Naive thymus-derived CD4-positive, alpha-beta T cell (primary cell): ENCODE data around the gene CRKL. TPM values are rescaled to one million over a fixed set of nuclear protein-coding genes. Genes with fewer than 3 reads are reported as not detected.

Source experiments
- ATAC-seq: fragments of 150-1000 bp; cut with Tn5 transposase; 2 replicates; pipeline ENCODE4 v1.10.0; 2021; ENCODE audit warnings: mild to moderate bottlenecking, moderate library complexity
- CTCF ChIA-PET: fragments of 350-600 bp; sonication (Branson Sonifier 250); formaldehyde crosslinking; loops from one replicate; lab custom pipeline; 2021; ENCODE audit warnings: antibody characterized with exemption; lab: Charles Lee
- POLR2A ChIA-PET: fragments of 350-600 bp; sonication (Branson Sonifier 250); formaldehyde crosslinking; loops from one replicate; lab custom pipeline; 2021; ENCODE audit warnings: antibody characterized with exemption, inconsistent platforms; lab: Charles Lee
- DNase-seq, 9 donors: peaks; one replicate each; pipeline versions ENCODE4 v3.0.0 to v3.0.0-alpha.2; 2020 to 2022; ENCODE audit warnings: mixed read lengths in 1 of 9
- H3K27ac ChIP-seq: one replicate; pipeline ENCODE4 v1.7.0; 2013; ENCODE audit warnings: mild to moderate bottlenecking, low read depth, low read length, moderate library complexity
- H3K27me3 ChIP-seq, 2 donors: one replicate each; pipeline ENCODE4 v1.7.0; 2013; ENCODE audit warnings: low read length in 2 of 2, mild to moderate bottlenecking in 2 of 2, moderate library complexity in 2 of 2; ENCODE audit not compliant: control insufficient read depth in 2 of 2, insufficient read depth in 2 of 2
- H3K36me3 ChIP-seq, 3 experiments: 1 replicate in 2 of 3; 2 replicates in 1 of 3; pipeline ENCODE4 v1.7.0; 2013; ENCODE audit warnings: low read length in 3 of 3, mild to moderate bottlenecking in 3 of 3, moderate library complexity in 1 of 3; ENCODE audit not compliant: insufficient read depth in 3 of 3, control insufficient read depth in 2 of 3
- H3K4me1 ChIP-seq, 2 donors: one replicate each; pipeline ENCODE4 v1.7.0; 2013; ENCODE audit warnings: low read length in 2 of 2, mild to moderate bottlenecking in 2 of 2, moderate library complexity in 1 of 2; ENCODE audit not compliant: control insufficient read depth in 2 of 2, insufficient read depth in 2 of 2
- H3K4me3 ChIP-seq: 2 replicates; pipeline ENCODE4 v1.7.0; 2013; ENCODE audit warnings: mild to moderate bottlenecking, low read length
- H3K9me3 ChIP-seq, 3 experiments: 1 replicate in 2 of 3; 2 replicates in 1 of 3; pipeline ENCODE4 v1.7.0; 2013; ENCODE audit warnings: low read length in 3 of 3; ENCODE audit not compliant: control insufficient read depth in 2 of 3
- H3K27ac Mint-ChIP-seq, 9 donors: one replicate each; pipeline ENCODE4 v1.8.0; 2020 to 2022; ENCODE audit warnings: mixed read lengths in 9 of 9, mild to moderate bottlenecking in 8 of 9, moderate library complexity in 5 of 9, inconsistent platforms in 2 of 9
- H3K27me3 Mint-ChIP-seq, 5 donors: one replicate each; pipeline ENCODE4 v1.8.0; 2021 to 2022; ENCODE audit warnings: mixed read lengths in 5 of 5, mild to moderate bottlenecking in 1 of 5
- H3K36me3 Mint-ChIP-seq, 5 donors: one replicate each; pipeline ENCODE4 v1.8.0; 2020 to 2022; ENCODE audit warnings: mixed read lengths in 5 of 5, mild to moderate bottlenecking in 3 of 5, inconsistent platforms in 1 of 5
- H3K4me1 Mint-ChIP-seq, 7 donors: one replicate each; pipeline ENCODE4 v1.8.0; 2020 to 2022; ENCODE audit warnings: mixed read lengths in 7 of 7, mild to moderate bottlenecking in 3 of 7, inconsistent platforms in 1 of 7
- H3K4me3 Mint-ChIP-seq, 10 donors: one replicate each; pipeline ENCODE4 v1.8.0; 2020 to 2022; ENCODE audit warnings: mild to moderate bottlenecking in 10 of 10, mixed read lengths in 10 of 10, moderate library complexity in 6 of 10, inconsistent platforms in 2 of 10
- H3K9me3 Mint-ChIP-seq, 11 donors: one replicate each; pipeline ENCODE4 v1.8.0; 2020 to 2022; ENCODE audit warnings: mixed read lengths in 11 of 11, mild to moderate bottlenecking in 4 of 11, inconsistent platforms in 1 of 11, moderate library complexity in 1 of 11
- intact Hi-C, 2 donors: fragments of 100-400 bp; cut with micrococcal nuclease; formaldehyde crosslinking; loops; one replicate each; pipeline ENCODE4 v1.15.1; 2023
- polyA plus RNA-seq, 2 donors: library from polyadenylated mRNA; unstranded; fragments of 300-500 nt; fragmentation: Illumina TruSeq; gene quantifications; one replicate each; pipeline ENCODE4 v1.2.3, GENCODE V29; 2021
- total RNA-seq, 6 experiments: library from RNA in 5 of 6; stranded (reverse) in 5 of 6; gene quantifications; 1 replicate in 5 of 6; 2 replicates in 1 of 6; pipeline ENCODE4 v1.2.3 and lab custom pipeline; 2021 to 2026

Gene CRKL
- total and polyA plus RNA-seq, 7 experiments from 2014 or later: 38.9 to 82.7 (median 65.8) TPM

DNA sequence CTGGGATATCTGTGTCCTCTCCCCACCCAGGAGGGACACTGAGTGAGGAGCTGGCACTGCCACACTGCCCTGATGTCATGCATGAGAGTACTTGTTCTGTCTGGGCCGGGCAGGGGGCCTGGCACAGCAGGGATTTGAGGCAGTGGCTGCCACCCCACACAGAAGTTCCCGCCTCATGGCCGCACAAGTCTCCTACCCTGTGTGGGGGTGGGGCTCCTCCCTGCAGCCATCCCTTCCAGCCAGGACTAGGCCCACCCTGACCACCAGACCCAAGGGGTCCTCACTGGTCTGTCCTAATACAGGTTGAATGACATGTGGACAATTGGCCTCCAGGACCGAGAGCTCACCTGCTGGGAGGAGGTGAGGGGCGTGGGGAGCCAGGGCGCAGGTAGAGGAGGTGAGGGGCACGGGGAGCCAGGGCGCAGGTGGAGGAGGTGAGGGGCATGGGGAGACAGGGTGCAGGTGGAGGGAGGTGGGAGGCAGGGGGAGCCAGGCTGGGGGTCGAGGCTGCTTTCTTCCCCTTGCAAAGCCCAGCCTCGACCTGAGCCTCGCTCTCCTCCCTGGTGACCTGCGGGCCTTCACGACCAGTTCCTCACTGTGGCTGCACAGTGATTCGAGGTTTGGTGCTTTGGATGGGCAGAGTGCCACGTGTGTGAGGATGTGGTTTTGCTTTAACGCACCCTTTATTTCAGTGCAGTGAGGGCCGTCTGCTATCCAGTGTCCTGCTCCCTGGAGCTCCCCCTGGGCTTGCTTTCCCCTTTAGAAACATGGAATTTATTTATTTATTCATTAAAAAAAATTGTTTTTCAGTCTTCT, 72.3 kb downstream of the CRKL start:
- DNase-seq (no peak), ATAC-seq (no peak)
- H3K27me3 Mint-ChIP-seq: no peaks in the 10 kb centered on the region
- POLR2A ChIA-PET: interaction anchor here (1.7 to 2.7 kb wide), 2 partner anchors 7 to 13 kb away, joined by 8 to 21 read pairs; partner anchors contain the start of genes LZTR1 and THAP7
- CTCF ChIA-PET: no interaction called here
- no peak overlapping the region for H3K4me3 Mint-ChIP-seq
- no peaks in the 10 kb centered on the region for H3K27me3 ChIP-seq
- no peak overlapping the region for H3K27ac ChIP-seq
- H3K4me1 ChIP-seq: peaks cover 0 to 5% of the 10 kb centered on the region in 2 donors
- H3K36me3 Mint-ChIP-seq: peaks cover 0 to 12% (median 5%) of the 10 kb centered on the region in 5 donors
- H3K9me3 Mint-ChIP-seq: peaks cover 0 to 1% (median 0%) of the 10 kb centered on the region in 11 donors
- H3K4me3 ChIP-seq: no peak overlapping the region
- H3K36me3 ChIP-seq: peaks cover 0 to 64% (median 7%) of the 10 kb centered on the region in 3 experiments
- no peak overlapping the region for H3K27ac Mint-ChIP-seq
- intact Hi-C loops: loop anchor here in 1 of 2 donors (10.0 kb wide), 1 partner anchor 855 kb away; no protein-coding TSS in a partner anchor
- H3K9me3 ChIP-seq: no peaks in the 10 kb centered on the region
- peaks cover 0 to 16% (median 8%) of the 10 kb centered on the region in 7 donors for H3K4me1 Mint-ChIP-seq

DNA sequence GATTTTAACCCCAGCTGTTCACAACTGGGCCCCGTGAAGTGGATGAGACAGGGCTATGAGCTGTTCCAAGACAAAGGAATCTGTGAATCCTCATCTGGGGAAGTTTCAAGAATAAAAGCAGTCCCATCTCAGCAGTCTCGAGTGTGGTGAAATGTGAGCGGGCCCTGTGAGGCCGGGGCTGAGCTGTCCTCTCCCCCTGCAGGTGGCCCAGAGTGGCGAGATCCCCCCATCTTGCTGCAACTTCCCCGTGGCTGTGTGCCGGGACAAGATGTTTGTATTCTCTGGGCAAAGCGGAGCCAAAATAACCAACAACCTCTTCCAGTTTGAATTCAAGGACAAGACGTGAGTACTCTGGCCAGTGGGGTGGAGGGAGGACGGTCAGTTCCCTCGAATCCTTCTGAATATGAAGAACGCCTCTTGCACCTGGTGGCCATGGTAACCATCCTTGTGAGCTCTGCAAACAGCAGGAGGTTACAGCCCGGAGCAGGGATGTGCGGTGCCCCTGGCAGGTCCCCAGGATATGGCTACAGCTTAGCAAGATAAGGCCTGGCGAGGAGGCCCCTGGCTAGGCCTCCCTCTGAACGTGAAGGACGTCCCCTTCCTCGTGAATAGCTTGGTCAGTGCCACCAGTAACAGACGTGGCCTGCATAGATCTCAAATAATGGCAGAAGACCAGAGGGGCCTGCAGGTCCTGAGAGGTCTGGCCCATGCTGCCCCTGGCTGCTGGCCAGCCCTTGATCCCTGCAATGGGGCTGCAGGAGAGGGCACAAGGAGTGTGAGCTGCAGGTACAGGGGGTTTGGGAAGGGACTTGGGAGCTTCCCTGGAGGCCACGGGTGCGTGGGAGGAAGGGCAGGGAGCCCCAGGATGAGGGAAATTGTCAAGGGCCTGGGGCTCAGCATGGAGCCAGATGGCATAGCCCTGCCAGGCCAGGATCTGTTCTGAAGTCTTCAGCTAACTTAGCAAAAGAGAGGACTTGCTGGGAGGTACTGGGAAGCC, 73.3 kb downstream of the CRKL start:
- Histone ChIP-seq H3K27ac (no peak overlapping the region), H3K4me1 (peaks cover 0 to 5% of the 10 kb centered on the region in 2 donors), H3K9me3 (no peaks in the 10 kb centered on the region), H3K27me3 (no peaks in the 10 kb centered on the region), H3K36me3 (peaks cover 0 to 70% (median 7%) of the 10 kb centered on the region in 3 experiments), H3K4me3 (no peak overlapping the region)
- peaks cover 0 to 16% (median 8%) of the 10 kb centered on the region in 7 donors for H3K4me1 Mint-ChIP-seq
- H3K27me3 Mint-ChIP-seq: no peaks in the 10 kb centered on the region
- H3K27ac Mint-ChIP-seq: peak overlapping the region in 2 of 9 donors; percentile 62 to 72
- H3K9me3 Mint-ChIP-seq: peaks cover 0 to 1% (median 0%) of the 10 kb centered on the region in 11 donors
- intact Hi-C loops: no loop called here
- CTCF ChIA-PET: no interaction called here
- no peak overlapping the region for H3K4me3 Mint-ChIP-seq
- POLR2A ChIA-PET: interaction anchor here (1.5 to 2.7 kb wide), 3 partner anchors 8 to 12 kb away, joined by 5 to 21 read pairs (median 8); partner anchors contain the start of genes LZTR1 and THAP7
- no peak for DNase-seq
- H3K36me3 Mint-ChIP-seq: peaks cover 0 to 12% (median 5%) of the 10 kb centered on the region in 5 donors
- no peak for ATAC-seq

DNA sequence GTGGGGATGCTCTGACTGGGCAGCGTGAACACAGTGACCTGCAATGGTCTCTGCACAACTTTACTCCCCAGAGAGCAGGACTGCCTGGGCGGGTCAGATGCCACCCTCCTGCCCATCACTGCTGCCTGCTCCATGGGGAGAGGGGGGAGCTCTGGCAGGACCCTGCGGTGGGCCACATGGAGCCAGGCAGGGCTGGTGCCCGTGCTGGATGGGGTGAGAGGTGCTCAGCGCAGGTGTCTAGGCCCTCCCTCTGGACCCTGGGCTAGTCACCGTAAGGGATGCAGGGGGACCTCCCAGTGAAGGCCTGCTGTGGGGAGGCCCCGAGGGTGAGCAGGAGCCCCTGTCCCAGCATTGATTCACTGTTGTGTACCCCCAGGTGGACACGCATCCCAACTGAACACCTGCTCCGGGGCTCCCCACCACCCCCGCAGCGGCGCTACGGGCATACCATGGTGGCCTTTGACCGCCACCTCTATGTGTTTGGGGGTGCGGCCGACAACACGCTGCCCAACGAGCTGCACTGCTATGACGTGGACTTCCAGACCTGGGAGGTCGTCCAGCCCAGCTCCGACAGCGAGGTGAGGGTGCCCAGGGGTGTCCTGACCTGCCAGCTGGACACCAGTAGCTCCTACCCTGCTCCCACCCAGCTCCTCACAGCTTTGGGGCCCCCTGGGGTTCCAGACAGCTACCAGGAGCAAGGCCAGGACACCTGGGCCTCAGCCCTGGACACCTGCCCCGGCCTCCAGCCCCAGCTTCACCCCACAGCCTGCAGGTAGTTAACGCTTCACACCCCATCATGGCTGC, 74.2 kb downstream of the CRKL start:
- peaks cover 0 to 5% of the 10 kb centered on the region in 2 donors for H3K4me1 ChIP-seq
- Mint-ChIP-seq H3K4me1 (peaks cover 0 to 12% (median 6%) of the 10 kb centered on the region in 7 donors), H3K27me3 (no peaks in the 10 kb centered on the region), H3K27ac (no peak overlapping the region), H3K36me3 (peaks cover 0 to 8% (median 2%) of the 10 kb centered on the region in 5 donors), H3K4me3 (no peak overlapping the region), H3K9me3 (peaks cover 0 to 1% (median 0%) of the 10 kb centered on the region in 11 donors)
- DNase-seq (no peak), ATAC-seq (no peak)
- H3K36me3 ChIP-seq: peaks cover 0 to 73% (median 7%) of the 10 kb centered on the region in 3 experiments
- no peaks in the 10 kb centered on the region for H3K27me3 ChIP-seq
- CTCF ChIA-PET: interaction anchor here (0.6 kb wide), 1 partner anchor 543 kb away, joined by 4 read pairs; no protein-coding TSS in a partner anchor
- no peak overlapping the region for H3K27ac ChIP-seq
- intact Hi-C loops: no loop called here
- POLR2A ChIA-PET: interaction anchor here (0.7 to 2.7 kb wide), 4 partner anchors 8 to 150 kb away, joined by 3 to 21 read pairs (median 6); partner anchors contain the start of genes LZTR1 and THAP7
- no peaks in the 10 kb centered on the region for H3K9me3 ChIP-seq
- no peak overlapping the region for H3K4me3 ChIP-seq

DNA sequence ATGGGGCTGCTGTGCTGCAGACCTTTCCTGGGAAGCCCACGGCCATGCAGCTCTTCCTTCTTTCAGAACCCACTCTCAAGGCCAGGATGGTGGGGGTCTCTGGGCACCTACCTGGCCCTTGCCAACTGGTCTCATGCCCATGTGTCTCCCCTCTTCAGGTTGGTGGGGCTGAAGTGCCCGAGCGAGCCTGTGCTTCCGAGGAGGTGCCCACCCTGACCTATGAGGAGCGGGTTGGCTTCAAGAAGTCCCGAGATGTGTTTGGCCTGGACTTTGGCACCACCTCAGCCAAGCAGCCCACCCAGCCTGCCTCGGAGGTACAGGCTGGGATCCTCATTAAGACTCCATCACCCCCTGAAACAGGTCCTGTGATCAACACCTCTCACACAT, 74.8 kb downstream of the CRKL start:
- CTCF ChIA-PET: interaction anchor here (0.6 kb wide), 1 partner anchor 543 kb away, joined by 4 read pairs; no protein-coding TSS in a partner anchor
- H3K9me3 Mint-ChIP-seq: peaks cover 0 to 1% (median 0%) of the 10 kb centered on the region in 11 donors
- POLR2A ChIA-PET: interaction anchor here (0.7 to 2.7 kb wide), 2 partner anchors 10 to 151 kb away, joined by 3 to 21 read pairs; partner anchors contain the start of gene THAP7

DNA sequence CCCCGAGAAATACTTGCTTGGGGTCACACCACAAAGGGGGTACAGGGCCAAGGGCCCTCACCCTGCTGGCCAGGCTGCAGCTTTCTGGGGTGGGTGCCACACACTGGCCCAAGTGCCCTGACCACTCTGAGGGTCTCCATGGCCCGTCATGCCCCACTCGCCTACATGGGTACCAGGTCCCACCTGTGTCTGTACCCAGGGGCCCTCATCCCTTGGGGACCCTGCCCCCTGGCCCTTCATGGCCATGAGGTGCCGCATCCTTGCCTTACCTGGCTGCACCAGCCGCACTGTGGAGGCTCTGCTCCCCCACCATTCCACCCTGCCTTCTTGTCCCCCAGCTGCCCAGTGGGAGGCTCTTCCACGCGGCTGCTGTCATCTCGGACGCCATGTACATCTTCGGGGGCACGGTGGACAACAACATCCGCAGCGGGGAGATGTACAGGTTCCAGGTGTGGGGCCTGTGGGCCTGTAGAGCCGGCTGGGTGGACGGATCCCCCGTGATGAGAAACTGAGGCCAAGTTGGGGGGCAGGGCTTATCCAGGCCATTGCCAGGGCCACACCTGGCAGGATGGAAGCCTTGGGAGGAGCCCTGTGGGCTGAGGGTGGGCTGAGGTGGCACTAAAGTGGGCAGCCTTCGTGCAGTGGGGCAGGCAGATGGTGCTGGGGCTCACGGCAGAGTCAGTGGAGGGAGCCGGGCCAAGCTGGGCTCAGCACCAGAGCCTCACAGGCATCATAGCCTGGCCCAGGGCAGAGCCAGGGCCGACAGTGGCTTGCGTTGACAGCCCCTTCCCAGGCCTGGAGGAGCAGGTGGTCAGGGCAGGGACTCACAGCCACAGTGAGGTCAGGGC, 75.5 kb downstream of the CRKL start:
- no peak overlapping the region for H3K4me3 ChIP-seq
- no peak overlapping the region for H3K4me3 Mint-ChIP-seq
- intact Hi-C loops: no loop called here
- H3K27ac Mint-ChIP-seq: no peak overlapping the region
- ChIA-PET POLR2A (interaction anchor here (0.7 kb wide), 1 partner anchor 152 kb away, joined by 3 read pairs; no protein-coding TSS in a partner anchor), CTCF (interaction anchor here (0.6 kb wide), 1 partner anchor 544 kb away, joined by 4 read pairs; no protein-coding TSS in a partner anchor)
- H3K4me1 ChIP-seq: peaks cover 0 to 5% of the 10 kb centered on the region in 2 donors
- no peak for DNase-seq
- no peaks in the 10 kb centered on the region for H3K9me3 ChIP-seq
- H3K4me1 Mint-ChIP-seq: peaks cover 0 to 9% (median 4%) of the 10 kb centered on the region in 7 donors
- H3K36me3 Mint-ChIP-seq: peaks cover 0 to 2% (median 0%) of the 10 kb centered on the region in 5 donors
- H3K27me3 Mint-ChIP-seq: no peaks in the 10 kb centered on the region
- H3K36me3 ChIP-seq: peaks cover 0 to 80% (median 7%) of the 10 kb centered on the region in 3 experiments
- no peak for ATAC-seq
- no peak overlapping the region for H3K27ac ChIP-seq
- peaks cover 0 to 1% (median 0%) of the 10 kb centered on the region in 11 donors for H3K9me3 Mint-ChIP-seq
- no peaks in the 10 kb centered on the region for H3K27me3 ChIP-seq

More for the DNA sequence above, 74.8 kb downstream of the CRKL start:
- Histone ChIP-seq H3K4me3 (no peak overlapping the region), H3K36me3 (peaks cover 0 to 79% (median 7%) of the 10 kb centered on the region in 3 experiments), H3K27me3 (no peaks in the 10 kb centered on the region), H3K4me1 (peaks cover 0 to 5% of the 10 kb centered on the region in 2 donors), H3K9me3 (no peaks in the 10 kb centered on the region), H3K27ac (no peak overlapping the region)
- Mint-ChIP-seq H3K4me1 (peaks cover 0 to 9% (median 4%) of the 10 kb centered on the region in 7 donors), H3K27me3 (no peaks in the 10 kb centered on the region), H3K27ac (no peak overlapping the region), H3K4me3 (no peak overlapping the region), H3K36me3 (peaks cover 0 to 4% (median 0%) of the 10 kb centered on the region in 5 donors)
- ATAC-seq (no peak), DNase-seq (no peak)
- intact Hi-C loops: no loop called here
